ENCODE measurements around the gene FBXO39.

DNA sequence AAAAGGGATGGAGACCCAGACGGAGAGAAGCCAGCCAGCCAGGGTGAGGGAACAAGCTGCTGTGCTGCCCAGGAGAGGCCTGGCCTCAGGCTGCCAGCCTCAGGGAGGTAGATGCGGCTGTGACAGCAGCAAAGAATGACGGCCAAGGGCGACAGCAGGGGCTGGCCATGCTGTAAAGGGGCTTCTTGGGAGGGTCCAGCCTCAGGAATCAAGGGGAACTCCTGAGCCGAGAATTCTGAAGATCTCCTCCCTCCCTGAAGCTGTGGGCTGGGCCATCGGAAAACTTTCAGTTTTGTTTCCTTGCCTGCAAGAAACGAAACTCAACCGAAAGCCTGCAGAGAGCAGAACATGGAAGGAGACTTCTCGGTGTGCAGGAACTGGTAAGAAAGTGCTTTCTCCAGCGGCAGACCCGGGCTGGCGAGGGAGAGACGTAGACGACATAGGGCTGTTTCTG, 20.3 kb upstream of the FBXO39 start, which contains the start of gene XAF1:
- no peak for TF ChIP-seq ZNF8 (CRISPR knock-in tag; IDR thresholded peaks at IDR 0.05)
- no peak for TF ChIP-seq ISL1 (CRISPR knock-in tag; IDR thresholded peaks at IDR 0.05)

Measured in SK-N-SH treated with all-trans-retinoic acid at 6 μM for 48 hours (cell line).